IPS-18a (cell line): ENCODE measurements around the gene LIN28A.
A peak's percentile ranks its signal among the peaks of the same experiment; 100 is the strongest.
"Not testable (repeated sequence)": the region's sequence is repeated elsewhere in the genome, so short reads cannot be mapped to it uniquely, and the experiment has no call there.

ENCODE experiments used
- H3K27ac ChIP-seq: one replicate; pipeline ENCODE4 v1.5.1; 2013; ENCODE audit warnings: low read length
- H3K27me3 ChIP-seq: one replicate; pipeline ENCODE4 v1.6.1; 2013; ENCODE audit warnings: mild to moderate bottlenecking, low read length; ENCODE audit not compliant: control insufficient read depth, insufficient read depth
- H3K36me3 ChIP-seq: one replicate; pipeline ENCODE4 v1.6.1; 2013; ENCODE audit warnings: low read depth, low read length; ENCODE audit not compliant: control insufficient read depth
- H3K4me1 ChIP-seq: one replicate; pipeline ENCODE4 v1.6.1; 2013; ENCODE audit warnings: low read depth, low read length; ENCODE audit not compliant: control insufficient read depth
- H3K4me3 ChIP-seq: one replicate; pipeline ENCODE4 v1.5.1; 2013; ENCODE audit warnings: low read length
- H3K9ac ChIP-seq: one replicate; pipeline ENCODE4 v1.6.1; 2013; ENCODE audit warnings: mild to moderate bottlenecking, low read length, moderate library complexity
- H3K9me3 ChIP-seq: one replicate; pipeline ENCODE4 v1.6.1; 2013; ENCODE audit warnings: low read depth, low read length; ENCODE audit not compliant: control insufficient read depth

LIN28A gene

DNA sequence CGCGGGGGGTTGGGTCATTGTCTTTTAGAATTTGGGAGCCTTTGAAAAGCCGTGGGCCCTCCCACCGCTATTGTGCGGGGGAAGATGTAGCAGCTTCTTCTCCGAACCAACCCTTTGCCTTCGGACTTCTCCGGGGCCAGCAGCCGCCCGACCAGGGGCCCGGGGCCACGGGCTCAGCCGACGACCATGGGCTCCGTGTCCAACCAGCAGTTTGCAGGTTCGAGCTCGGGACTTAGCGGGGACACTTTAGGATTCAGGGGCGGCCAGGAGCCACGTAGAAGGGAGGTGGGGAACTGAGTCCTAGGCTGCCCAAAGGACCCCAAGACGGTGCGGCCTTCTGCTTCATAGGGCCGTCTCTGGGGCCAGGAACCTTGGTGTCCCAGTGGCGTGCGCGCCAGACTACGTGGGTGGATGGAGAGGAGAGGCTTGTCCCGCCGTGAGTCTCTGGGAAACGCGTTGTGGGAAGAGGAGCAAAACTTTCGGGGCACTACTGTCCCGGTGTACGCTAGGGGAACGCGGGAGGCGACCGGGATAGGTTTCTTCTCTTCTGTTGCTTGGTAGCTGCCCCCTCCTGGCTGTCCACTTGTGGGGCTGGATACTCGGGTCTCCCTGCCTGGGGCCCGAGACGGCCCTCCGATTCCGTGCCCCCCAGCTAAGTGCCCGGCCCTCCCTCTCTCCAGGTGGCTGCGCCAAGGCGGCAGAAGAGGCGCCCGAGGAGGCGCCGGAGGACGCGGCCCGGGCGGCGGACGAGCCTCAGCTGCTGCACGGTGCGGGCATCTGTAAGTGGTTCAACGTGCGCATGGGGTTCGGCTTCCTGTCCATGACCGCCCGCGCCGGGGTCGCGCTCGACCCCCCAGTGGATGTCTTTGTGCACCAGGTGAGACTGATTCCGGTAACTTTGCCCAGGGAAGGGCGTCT is at the start of gene LIN28A:
LIN28A (plus strand) TSS at position 112 of the 918 bp plus-strand sequence; CDS start at position 187, 75 bp downstream.
- H3K27me3 ChIP-seq = no peaks in the 10 kb centered on the region
- H3K4me3 ChIP-seq = peak within 1 kb of the TSS; percentile 89
- peaks cover 41% of the 10 kb centered on the region for H3K4me1 ChIP-seq
- H3K27ac ChIP-seq = peak within 1 kb of the TSS; percentile 96
- peaks cover 37% of the 10 kb centered on the region for H3K36me3 ChIP-seq
- H3K9me3 ChIP-seq = no peaks in the 10 kb centered on the region
- peak within 1 kb of the TSS; percentile 96 for H3K9ac ChIP-seq

DNA sequence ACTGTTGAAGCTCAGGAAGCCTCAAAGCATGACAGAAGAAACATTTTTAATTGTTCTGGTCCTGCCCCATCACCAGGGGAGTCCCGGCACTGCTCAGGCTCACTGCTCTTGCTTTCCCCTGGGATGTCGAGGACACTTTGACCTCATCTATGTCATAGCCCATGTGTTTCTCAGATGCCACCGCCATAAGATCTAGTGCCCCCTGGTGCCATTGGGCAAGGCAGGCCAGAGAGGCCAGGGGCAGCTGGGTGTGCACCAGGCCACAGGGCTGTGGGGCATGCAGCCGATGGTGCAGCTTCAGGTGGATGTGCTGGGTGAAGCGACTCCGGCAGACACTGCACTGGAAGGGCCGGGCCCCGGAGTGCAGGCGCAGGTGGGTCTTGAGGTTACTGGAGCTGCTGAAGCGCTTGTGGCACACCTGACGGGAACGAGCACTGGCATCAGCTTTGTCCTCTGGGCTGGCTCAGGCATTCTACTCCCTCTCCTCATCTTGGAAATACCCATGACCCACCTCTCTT is 49.0 kb upstream of the LIN28A start:
- no peaks in the 10 kb centered on the region for H3K9me3 ChIP-seq
- H3K9ac ChIP-seq = no peak overlapping the region
- H3K27ac ChIP-seq = no peak overlapping the region
- H3K36me3 ChIP-seq = no peaks in the 10 kb centered on the region
- H3K27me3 ChIP-seq = peaks cover 41% of the 10 kb centered on the region
- H3K4me1 ChIP-seq = peaks cover 9% of the 10 kb centered on the region
- H3K4me3 ChIP-seq = no peak overlapping the region

GRCh38 chr1:26362331-26362730 is 48.3 kb upstream of the LIN28A start:
- no peaks in the 10 kb centered on the region for H3K36me3 ChIP-seq
- H3K9ac ChIP-seq = no peak overlapping the region
- H3K4me3 ChIP-seq = no peak overlapping the region
- H3K27me3 ChIP-seq = peaks cover 41% of the 10 kb centered on the region
- H3K27ac ChIP-seq = no peak overlapping the region
- H3K4me1 ChIP-seq = peaks cover 7% of the 10 kb centered on the region
- no peaks in the 10 kb centered on the region for H3K9me3 ChIP-seq

GRCh38 chr1:26363549-26364448 is 46.8 kb upstream of the LIN28A start:
- peaks cover 41% of the 10 kb centered on the region for H3K27me3 ChIP-seq
- H3K9me3 ChIP-seq = no peaks in the 10 kb centered on the region
- no peaks in the 10 kb centered on the region for H3K36me3 ChIP-seq
- H3K27ac ChIP-seq = no peak overlapping the region
- H3K4me1 ChIP-seq = peaks cover 7% of the 10 kb centered on the region
- no peak overlapping the region for H3K9ac ChIP-seq
- no peak overlapping the region for H3K4me3 ChIP-seq

DNA sequence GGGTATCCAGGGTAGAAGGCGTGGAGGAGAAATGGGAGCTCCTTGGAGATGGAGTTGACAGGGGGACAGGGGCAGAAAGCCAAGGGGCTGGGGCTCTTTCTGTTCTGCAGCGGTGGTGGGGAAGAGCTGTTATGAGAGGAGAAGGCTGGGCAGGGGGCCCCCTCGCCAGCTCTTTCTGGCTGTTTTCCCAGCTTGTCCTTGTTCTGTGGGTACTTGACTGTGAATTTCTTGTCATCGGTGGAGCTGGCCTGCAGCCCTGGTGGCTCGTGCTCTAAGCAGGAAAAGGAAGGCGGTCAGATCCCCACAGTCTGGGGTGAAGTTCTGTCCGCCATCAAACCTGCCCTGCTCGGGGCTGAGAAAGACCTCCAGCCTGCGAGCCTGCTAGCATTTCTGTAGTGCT is 45.7 kb upstream of the LIN28A start:
- no peak overlapping the region for H3K4me3 ChIP-seq
- no peaks in the 10 kb centered on the region for H3K36me3 ChIP-seq
- H3K27me3 ChIP-seq = peaks cover 30% of the 10 kb centered on the region
- no peaks in the 10 kb centered on the region for H3K9me3 ChIP-seq
- no peak overlapping the region for H3K9ac ChIP-seq
- H3K27ac ChIP-seq = no peak overlapping the region
- H3K4me1 ChIP-seq = peaks cover 2% of the 10 kb centered on the region

GRCh38 chr1:26367441-26367840 is 43.2 kb upstream of the LIN28A start:
- H3K9ac ChIP-seq = no peak overlapping the region
- H3K9me3 ChIP-seq = no peaks in the 10 kb centered on the region

DNA sequence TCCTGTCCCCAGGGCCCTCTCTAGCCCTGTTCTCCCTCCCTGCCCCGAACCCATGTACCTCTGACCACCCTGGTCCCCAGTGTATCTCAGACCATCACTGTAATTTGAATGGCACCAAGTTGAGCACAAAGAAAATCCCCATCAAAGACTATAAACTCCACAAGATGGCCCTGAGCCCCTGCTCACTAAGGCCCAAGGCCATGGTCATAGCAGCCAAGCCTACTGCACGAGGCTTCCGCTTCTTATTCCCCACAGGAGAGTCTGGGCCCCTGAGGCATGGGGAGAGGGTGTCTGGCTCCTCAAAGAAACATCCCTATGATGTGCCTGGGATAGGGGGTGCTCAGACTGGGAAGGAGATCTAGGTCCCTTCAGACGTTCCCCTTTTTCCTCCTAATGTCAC is 42.6 kb upstream of the LIN28A start:
- Histone ChIP-seq H3K9ac (no peak overlapping the region), H3K4me1 (peaks cover 2% of the 10 kb centered on the region), H3K36me3 (no peaks in the 10 kb centered on the region), H3K9me3 (no peaks in the 10 kb centered on the region), H3K4me3 (no peak overlapping the region), H3K27me3 (peaks cover 8% of the 10 kb centered on the region), H3K27ac (no peak overlapping the region)

More at GRCh38 chr1:26367441-26367840, 43.2 kb upstream of the LIN28A start:
- Histone ChIP-seq H3K36me3 (no peaks in the 10 kb centered on the region), H3K27ac (no peak overlapping the region), H3K27me3 (peaks cover 8% of the 10 kb centered on the region), H3K4me1 (peaks cover 2% of the 10 kb centered on the region), H3K4me3 (no peak overlapping the region)

DNA sequence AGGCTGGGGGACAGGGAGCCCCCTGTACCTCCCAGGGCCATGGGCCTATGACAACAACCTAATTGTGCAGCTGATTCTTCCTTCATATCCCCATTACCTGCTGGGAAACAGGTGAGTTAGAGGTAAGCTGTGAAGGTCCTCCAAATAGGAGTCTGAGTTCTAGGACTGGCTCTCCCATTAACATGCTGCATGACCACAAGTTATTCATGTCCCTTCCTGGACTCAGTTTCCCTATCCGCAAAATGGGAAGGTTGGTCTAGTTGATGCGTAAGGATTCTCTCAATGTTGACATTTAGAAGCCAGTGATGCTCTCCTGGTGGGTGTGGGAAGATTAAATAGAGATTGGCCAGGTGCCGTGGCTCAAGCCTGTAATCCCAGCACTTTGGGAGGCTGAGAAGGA is 42.1 kb upstream of the LIN28A start:
- peaks cover 8% of the 10 kb centered on the region for H3K27me3 ChIP-seq
- no peaks in the 10 kb centered on the region for H3K36me3 ChIP-seq
- H3K4me1 ChIP-seq = peaks cover 2% of the 10 kb centered on the region
- no peak overlapping the region for H3K9ac ChIP-seq
- no peak overlapping the region for H3K27ac ChIP-seq
- H3K4me3 ChIP-seq = no peak overlapping the region
- H3K9me3 ChIP-seq = no peaks in the 10 kb centered on the region

DNA sequence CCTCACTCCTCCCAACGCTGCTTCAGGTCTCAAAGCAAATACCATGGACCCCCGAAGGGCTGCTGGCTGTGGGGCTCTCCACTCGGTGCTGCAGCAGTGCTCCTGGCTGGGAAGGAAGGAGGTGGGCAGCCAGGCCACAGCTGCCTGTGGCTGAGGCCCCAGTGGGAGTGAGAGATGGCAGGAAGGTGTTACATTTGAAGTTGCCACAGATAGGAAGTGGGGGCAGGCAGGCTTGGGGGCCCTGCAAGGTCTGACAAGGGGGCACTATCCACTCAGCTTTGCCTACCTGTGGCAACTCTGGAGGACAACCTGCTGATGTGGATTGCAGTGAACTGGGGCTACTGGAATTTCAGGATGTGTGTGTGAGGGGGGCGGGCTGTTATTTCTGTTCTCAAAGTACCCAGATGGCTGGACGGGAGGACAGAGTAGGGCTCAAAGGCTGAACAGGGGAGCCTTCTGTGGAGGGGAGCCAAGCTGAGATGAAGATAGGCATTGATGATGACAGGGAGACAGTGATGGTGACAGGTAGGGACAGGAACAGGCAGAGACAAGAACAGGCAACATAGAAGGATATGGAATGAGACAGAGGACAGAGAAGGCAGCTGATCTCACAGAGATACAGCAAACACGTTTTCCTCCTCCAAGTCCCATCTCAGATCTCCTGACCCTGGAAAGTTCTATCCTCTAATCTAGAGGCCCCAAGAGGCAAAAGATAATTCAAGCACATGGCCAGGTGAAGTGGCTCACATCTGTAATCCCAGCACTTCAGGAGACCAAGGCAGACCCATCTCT is 39.8 kb upstream of the LIN28A start:
- Histone ChIP-seq H3K27ac (no peak overlapping the region), H3K9ac (no peak overlapping the region), H3K36me3 (no peaks in the 10 kb centered on the region), H3K9me3 (no peaks in the 10 kb centered on the region), H3K4me3 (no peak overlapping the region), H3K4me1 (peaks cover 3% of the 10 kb centered on the region), H3K27me3 (no peaks in the 10 kb centered on the region)

DNA sequence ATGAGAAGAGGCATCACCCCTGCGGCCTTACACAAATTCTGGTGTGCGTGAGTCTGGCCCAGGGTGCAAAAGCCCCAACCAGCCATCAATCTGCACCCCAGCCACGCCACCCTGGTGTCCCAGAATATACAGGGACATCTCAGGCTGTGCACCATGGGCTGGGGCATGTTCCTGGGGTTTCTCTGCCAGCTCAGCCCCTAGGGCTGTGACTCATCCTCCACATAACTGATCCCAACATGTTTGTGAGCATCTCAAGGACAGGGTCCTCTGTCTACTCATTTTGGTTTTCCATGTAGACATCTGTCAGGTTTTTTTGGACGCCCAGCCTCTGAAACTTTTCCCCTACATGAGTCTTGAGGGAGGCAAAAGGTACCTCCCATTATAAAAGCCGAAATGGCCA is 38.6 kb upstream of the LIN28A start:
- Histone ChIP-seq H3K4me1 (peaks cover 3% of the 10 kb centered on the region), H3K36me3 (no peaks in the 10 kb centered on the region), H3K27me3 (no peaks in the 10 kb centered on the region), H3K9ac (no peak overlapping the region), H3K4me3 (no peak overlapping the region), H3K9me3 (no peaks in the 10 kb centered on the region), H3K27ac (no peak overlapping the region)

DNA sequence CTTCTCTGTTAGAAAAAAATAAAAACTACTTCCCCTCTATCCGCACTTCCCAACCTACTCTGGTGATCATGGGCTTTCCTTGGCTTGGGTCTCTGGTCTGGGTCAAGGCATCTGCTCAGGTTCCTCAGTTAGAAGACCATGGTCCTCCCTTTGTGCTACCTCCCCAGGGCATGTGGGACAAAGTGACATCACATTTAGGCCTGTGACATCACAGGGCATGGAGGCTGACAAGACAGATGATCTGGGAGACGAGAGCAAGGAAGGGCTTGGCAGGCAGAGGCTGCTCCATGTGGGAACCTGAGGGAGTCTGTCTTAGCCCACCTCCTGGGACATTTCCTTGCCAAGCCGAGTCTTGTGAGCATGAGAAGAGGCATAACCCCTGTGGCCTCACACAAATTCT is 38.0 kb upstream of the LIN28A start, which contains the start of gene ZNF683:
ZNF683 (minus strand) TSS at position 140 of the 400 bp plus-strand sequence. CDS start 4,179 bp downstream, outside the sequence.
- not testable (repeated sequence) for H3K4me3 ChIP-seq, H3K4me1 ChIP-seq, H3K27ac ChIP-seq, H3K36me3 ChIP-seq, H3K9ac ChIP-seq, H3K27me3 ChIP-seq, H3K9me3 ChIP-seq
